Astrocyte (in vitro differentiated cells and primary cell): Measurements from ENCODE around the gene KDM5B. TPM values are rescaled to one million over a fixed set of nuclear protein-coding genes. Genes with fewer than 3 reads are reported as not detected.
"Not testable (repeated sequence)": the region's sequence is repeated elsewhere in the genome, so short reads cannot be mapped to it uniquely, and the experiment has no call there.

Source experiments
- DNase-seq: peaks from one replicate; pipeline ENCODE4 v3.0.0-alpha.2; 2010; ENCODE audit warnings: low read depth
- FAIRE-seq: peaks from 2 replicates; lab custom pipeline; 2011; peaks lifted over from hg19 to GRCh38; lab: Jason Lieb, UNC
- H2AFZ ChIP-seq: 2 replicates; pipeline ENCODE4 v1.6.0; 2012; ENCODE audit warnings: low read depth, low read length, inconsistent platforms
- H3K27ac ChIP-seq: 2 replicates; pipeline ENCODE4 v1.5.1; 2011; ENCODE audit warnings: low read depth, low read length, inconsistent platforms
- H3K27me3 ChIP-seq: 2 replicates; pipeline ENCODE4 v1.6.0; 2011; ENCODE audit warnings: low read length, inconsistent platforms; ENCODE audit not compliant: insufficient read depth
- H3K36me3 ChIP-seq: 2 replicates; pipeline ENCODE4 v1.5.1; 2011; ENCODE audit warnings: low read length, inconsistent platforms; ENCODE audit not compliant: insufficient read depth
- H3K4me1 ChIP-seq: 2 replicates; pipeline ENCODE4 v1.5.1; 2011; ENCODE audit warnings: low read length, inconsistent platforms; ENCODE audit not compliant: insufficient read depth
- H3K4me2 ChIP-seq: 2 replicates; pipeline ENCODE4 v1.6.0; 2012; ENCODE audit warnings: low read length, inconsistent platforms
- H3K4me3 ChIP-seq: 2 replicates; pipeline ENCODE4 v1.5.1; 2011; ENCODE audit warnings: low read depth, mild to moderate bottlenecking, low read length, inconsistent platforms; ENCODE audit not compliant: insufficient read depth
- H3K79me2 ChIP-seq: 2 replicates; pipeline ENCODE4 v1.6.0; 2012; ENCODE audit warnings: mild to moderate bottlenecking, low read length, inconsistent platforms; ENCODE audit not compliant: insufficient read depth
- H3K9ac ChIP-seq: 2 replicates; pipeline ENCODE4 v1.6.0; 2012; ENCODE audit warnings: mild to moderate bottlenecking, low read length, inconsistent platforms
- H3K9me3 ChIP-seq: 2 replicates; pipeline ENCODE4 v1.5.1; 2012; ENCODE audit warnings: low read depth, mild to moderate bottlenecking, low read length, inconsistent platforms; ENCODE audit not compliant: insufficient read depth
- H4K20me1 ChIP-seq: 2 replicates; pipeline ENCODE4 v1.6.0; 2012; ENCODE audit warnings: low read length, inconsistent platforms; ENCODE audit not compliant: insufficient read depth
- H3K27ac Mint-ChIP-seq: one replicate; pipeline ENCODE4 v1.8.0; 2021; ENCODE audit warnings: mild to moderate bottlenecking, mixed read lengths; ENCODE audit not compliant: unreplicated experiment
- H3K27me3 Mint-ChIP-seq: one replicate; pipeline ENCODE4 v1.8.0; 2021; ENCODE audit warnings: low read depth, mixed read lengths; ENCODE audit not compliant: unreplicated experiment
- H3K36me3 Mint-ChIP-seq: one replicate; pipeline ENCODE4 v1.8.0; 2021; ENCODE audit warnings: low read depth, mixed read lengths; ENCODE audit not compliant: unreplicated experiment
- H3K4me1 Mint-ChIP-seq: one replicate; pipeline ENCODE4 v1.8.0; 2021; ENCODE audit warnings: low read depth, mixed read lengths; ENCODE audit not compliant: unreplicated experiment
- H3K4me3 Mint-ChIP-seq: one replicate; pipeline ENCODE4 v1.8.0; 2021; ENCODE audit warnings: mild to moderate bottlenecking, moderate library complexity, mixed read lengths; ENCODE audit not compliant: unreplicated experiment
- H3K9me3 Mint-ChIP-seq: one replicate; pipeline ENCODE4 v1.8.0; 2021; ENCODE audit warnings: mild to moderate bottlenecking, mixed read lengths; ENCODE audit not compliant: unreplicated experiment
- EZH2 ChIP-seq: IDR thresholded peaks from 2 replicates; pipeline ENCODE4 v1.6.1; 2012; ENCODE audit warnings: mild to moderate bottlenecking, low read length, inconsistent platforms; ENCODE audit not compliant: insufficient read depth
- total RNA-seq: library from RNA; stranded (reverse); gene quantifications from 2 replicates; pipeline ENCODE4 v1.2.1, GENCODE V29; 2021
- TF ChIP-seq, protein P1 (sequence below): IDR thresholded peaks from 2 replicates; pipeline ENCODE4 v1.5.1; 2011; ENCODE audit warnings: low read depth, mild to moderate bottlenecking, inconsistent platforms, low read length, moderate library complexity; ENCODE audit not compliant: insufficient read depth

KDM5B gene
- total RNA-seq, 1 donor from 2014 or later: 182 TPM

DNA sequence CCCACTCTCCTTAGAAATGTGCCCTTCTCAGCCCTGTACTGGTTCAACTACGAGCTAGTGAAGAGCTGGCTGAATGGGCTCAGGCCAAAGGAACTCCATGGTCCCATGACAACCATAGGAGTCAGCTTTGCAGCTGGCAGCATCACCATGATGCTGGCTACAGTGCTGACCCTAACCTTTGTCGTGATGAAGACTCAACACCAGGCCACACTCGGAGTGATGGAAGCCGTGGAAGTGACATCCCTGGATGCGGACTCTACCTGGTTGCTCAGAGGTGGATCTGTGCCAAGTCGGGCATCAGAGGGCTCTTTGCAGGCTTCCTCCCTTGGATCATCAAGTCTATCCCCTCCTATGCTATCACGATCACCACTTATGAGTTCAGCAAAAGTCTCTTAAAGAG lies 11.6 kb downstream of the KDM5B start:
- Histone ChIP-seq H3K4me2 (no peak overlapping the region), H3K36me3 (no peaks in the 10 kb centered on the region), H3K9ac (no peak overlapping the region), H2AFZ (no peak overlapping the region), H4K20me1 (peaks cover 99% of the 10 kb centered on the region), H3K4me1 (no peaks in the 10 kb centered on the region), H3K79me2 (peaks cover 100% of the 10 kb centered on the region), H3K9me3 (no peaks in the 10 kb centered on the region), H3K27ac (no peak overlapping the region), H3K4me3 (no peak overlapping the region), H3K27me3 (no peaks in the 10 kb centered on the region)
- peaks cover 14% of the 10 kb centered on the region for H3K4me1 Mint-ChIP-seq
- no peaks in the 10 kb centered on the region for H3K27me3 Mint-ChIP-seq
- TF ChIP-seq, protein P1, sequence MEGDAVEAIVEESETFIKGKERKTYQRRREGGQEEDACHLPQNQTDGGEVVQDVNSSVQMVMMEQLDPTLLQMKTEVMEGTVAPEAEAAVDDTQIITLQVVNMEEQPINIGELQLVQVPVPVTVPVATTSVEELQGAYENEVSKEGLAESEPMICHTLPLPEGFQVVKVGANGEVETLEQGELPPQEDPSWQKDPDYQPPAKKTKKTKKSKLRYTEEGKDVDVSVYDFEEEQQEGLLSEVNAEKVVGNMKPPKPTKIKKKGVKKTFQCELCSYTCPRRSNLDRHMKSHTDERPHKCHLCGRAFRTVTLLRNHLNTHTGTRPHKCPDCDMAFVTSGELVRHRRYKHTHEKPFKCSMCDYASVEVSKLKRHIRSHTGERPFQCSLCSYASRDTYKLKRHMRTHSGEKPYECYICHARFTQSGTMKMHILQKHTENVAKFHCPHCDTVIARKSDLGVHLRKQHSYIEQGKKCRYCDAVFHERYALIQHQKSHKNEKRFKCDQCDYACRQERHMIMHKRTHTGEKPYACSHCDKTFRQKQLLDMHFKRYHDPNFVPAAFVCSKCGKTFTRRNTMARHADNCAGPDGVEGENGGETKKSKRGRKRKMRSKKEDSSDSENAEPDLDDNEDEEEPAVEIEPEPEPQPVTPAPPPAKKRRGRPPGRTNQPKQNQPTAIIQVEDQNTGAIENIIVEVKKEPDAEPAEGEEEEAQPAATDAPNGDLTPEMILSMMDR: no peak
- TF ChIP-seq EZH2: no peak
- H3K27ac Mint-ChIP-seq: no peak overlapping the region
- no peak overlapping the region for H3K4me3 Mint-ChIP-seq
- no peak for FAIRE-seq
- no peaks in the 10 kb centered on the region for H3K9me3 Mint-ChIP-seq
- DNase-seq: no peak
- H3K36me3 Mint-ChIP-seq: peaks cover 6% of the 10 kb centered on the region

DNA sequence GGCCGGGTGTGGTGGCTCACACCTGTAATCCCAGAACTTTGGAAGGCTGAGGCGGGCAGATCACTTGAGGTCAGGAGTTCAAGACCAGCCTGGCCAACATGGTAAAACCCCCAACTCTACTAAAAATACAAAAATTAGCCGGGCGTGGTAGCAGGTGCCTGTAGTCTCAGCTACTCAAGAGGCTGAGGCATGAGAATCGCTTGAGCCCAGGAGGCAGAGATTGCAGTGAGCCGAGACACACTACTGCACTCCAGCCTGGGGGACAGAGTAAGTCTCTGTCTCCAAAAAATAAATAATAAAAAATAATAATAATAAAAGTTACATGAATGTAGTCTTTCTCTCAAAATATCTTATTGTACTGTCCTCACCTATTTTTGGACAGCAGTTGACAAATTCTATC lies 13.3 kb downstream of the KDM5B start:
- peaks cover 100% of the 10 kb centered on the region for H3K79me2 ChIP-seq
- H3K4me2 ChIP-seq: not testable (repeated sequence)

DNA sequence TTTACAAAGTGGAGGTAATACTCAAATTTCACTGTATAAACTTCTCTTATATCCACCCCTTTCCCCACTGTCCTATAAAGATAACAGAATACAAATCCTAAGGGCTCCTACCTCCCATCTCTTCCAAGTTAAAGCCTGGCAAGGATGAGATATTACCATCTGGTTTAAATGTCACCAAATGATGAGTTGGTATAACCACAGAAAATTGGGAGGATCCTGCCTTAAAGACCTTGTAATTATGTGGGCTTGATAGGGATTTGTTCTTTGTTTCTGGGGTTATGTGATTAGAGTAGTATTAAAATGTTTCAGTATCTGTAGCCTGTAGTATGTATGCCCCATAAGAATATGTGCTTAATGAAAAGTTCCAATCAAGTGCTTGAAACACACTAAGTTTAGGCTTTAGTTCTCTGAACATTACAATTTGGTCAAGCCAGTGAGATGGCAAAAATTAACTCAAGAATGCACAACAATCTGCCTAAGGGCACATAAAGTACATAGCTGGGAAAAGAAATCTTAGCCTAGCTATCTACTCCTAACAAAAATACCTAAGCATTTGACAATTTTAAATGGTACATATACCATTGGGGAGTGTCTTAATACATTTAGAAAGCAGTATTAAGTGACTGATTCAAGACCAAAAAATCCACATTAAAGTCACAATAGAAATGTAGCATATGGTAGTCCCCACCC lies 14.0 kb downstream of the KDM5B start:
- Mint-ChIP-seq H3K27me3 (no peaks in the 10 kb centered on the region), H3K27ac (no peak overlapping the region), H3K9me3 (no peaks in the 10 kb centered on the region), H3K36me3 (no peaks in the 10 kb centered on the region), H3K4me1 (peaks cover 8% of the 10 kb centered on the region), H3K4me3 (no peak overlapping the region)
- no peak overlapping the region for H3K4me2 ChIP-seq
- H3K79me2 ChIP-seq: peaks cover 100% of the 10 kb centered on the region
- TF ChIP-seq, protein P1: no peak
- TF ChIP-seq EZH2: no peak
- no peaks in the 10 kb centered on the region for H3K9me3 ChIP-seq
- no peak overlapping the region for H2AFZ ChIP-seq
- H4K20me1 ChIP-seq: peaks cover 100% of the 10 kb centered on the region
- H3K4me3 ChIP-seq: no peak overlapping the region
- DNase-seq: no peak
- H3K27me3 ChIP-seq: no peaks in the 10 kb centered on the region
- H3K36me3 ChIP-seq: no peaks in the 10 kb centered on the region
- no peak overlapping the region for H3K27ac ChIP-seq
- H3K4me1 ChIP-seq: no peaks in the 10 kb centered on the region
- no peak for FAIRE-seq
- H3K9ac ChIP-seq: no peak overlapping the region

More for the DNA sequence above, 13.3 kb downstream of the KDM5B start:
- H3K4me3 Mint-ChIP-seq, H3K9me3 ChIP-seq, H3K9ac ChIP-seq, DNase-seq, H3K27ac Mint-ChIP-seq, H3K4me3 ChIP-seq, H3K27me3 Mint-ChIP-seq, H3K9me3 Mint-ChIP-seq, H3K27me3 ChIP-seq, H3K36me3 Mint-ChIP-seq, FAIRE-seq, H2AFZ ChIP-seq, H3K4me1 ChIP-seq, H3K27ac ChIP-seq, H3K36me3 ChIP-seq, H3K4me1 Mint-ChIP-seq: not testable (repeated sequence)
- peaks cover 100% of the 10 kb centered on the region for H4K20me1 ChIP-seq
